ENCODE results near the gene CEP126.

Gene CEP126

GRCh38 chr11:102047305-102047924 is 132.6 kb downstream of the CEP126 start, which contains the start of gene CFAP300:
TSS of gene CFAP300 (plus strand) at chr11:102047437. CDS start at chr11:102047471, 34 bp downstream.
- Histone ChIP-seq H3K27me3 (ENCODE audit: control insufficient read depth in 1 of 2, insufficient read depth in 2 of 2, low read length in 2 of 2) (no peaks in the 10 kb centered on the region), H3K27ac (ENCODE audit: low read depth, low read length) (no peak within 1 kb of the TSS), H3K4me1 (ENCODE audit: control insufficient read depth in 1 of 2, insufficient read depth in 2 of 2, low read length in 2 of 2) (peaks cover 4 to 5% of the 10 kb centered on the region in 2 donors), H3K4me3 (ENCODE audit: low read depth in 1 of 2, low read length in 2 of 2) (peak within 1 kb of the TSS; percentile 63 to 67), H3K9me3 (ENCODE audit: control insufficient read depth in 1 of 2, low read length in 2 of 2) (no peaks in the 10 kb centered on the region), H3K36me3 (ENCODE audit: control insufficient read depth in 1 of 2, insufficient read depth in 2 of 2, low read length in 2 of 2) (no peaks in the 10 kb centered on the region), H3K9ac (ENCODE audit: low read depth in 1 of 2, low read length in 2 of 2) (peak within 1 kb of the TSS; percentile 9 to 25)
